Measurements from ENCODE around the gene ETNK1. TPM values are rescaled to one million over a fixed set of nuclear protein-coding genes. Genes with fewer than 3 reads are reported as not detected.

ETNK1 gene
- total RNA-seq, 4 donors from 2014 or later = 15.3 to 33.3 (median 28.5) TPM

DNA sequence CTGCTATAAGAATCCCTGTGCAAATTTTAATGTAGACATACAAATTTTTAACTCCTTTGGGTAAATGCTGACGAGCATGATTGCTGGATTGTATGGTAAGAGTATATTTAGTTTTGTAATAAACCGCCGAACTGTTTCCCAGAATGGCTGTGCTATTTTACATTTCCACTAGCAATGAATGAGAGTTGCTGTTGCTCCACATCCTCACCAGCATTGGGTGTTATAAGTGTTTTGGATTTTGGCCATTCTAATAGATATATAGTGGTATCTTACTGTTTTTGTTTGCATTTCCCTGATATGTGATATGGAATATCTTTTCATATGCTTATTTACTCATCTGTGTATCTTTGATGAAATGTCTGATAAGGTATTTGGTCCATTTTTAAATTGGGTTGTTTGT is 23.7 kb downstream of the ETNK1 start:
- TF ChIP-seq POLR2A (IDR thresholded peaks at IDR 0.05) (no peak), POLR2AphosphoS5 (IDR thresholded peaks at IDR 0.05) (no peak), EP300 (IDR thresholded peaks at IDR 0.05) (no peak)
- TF ChIP-seq, protein P1, sequence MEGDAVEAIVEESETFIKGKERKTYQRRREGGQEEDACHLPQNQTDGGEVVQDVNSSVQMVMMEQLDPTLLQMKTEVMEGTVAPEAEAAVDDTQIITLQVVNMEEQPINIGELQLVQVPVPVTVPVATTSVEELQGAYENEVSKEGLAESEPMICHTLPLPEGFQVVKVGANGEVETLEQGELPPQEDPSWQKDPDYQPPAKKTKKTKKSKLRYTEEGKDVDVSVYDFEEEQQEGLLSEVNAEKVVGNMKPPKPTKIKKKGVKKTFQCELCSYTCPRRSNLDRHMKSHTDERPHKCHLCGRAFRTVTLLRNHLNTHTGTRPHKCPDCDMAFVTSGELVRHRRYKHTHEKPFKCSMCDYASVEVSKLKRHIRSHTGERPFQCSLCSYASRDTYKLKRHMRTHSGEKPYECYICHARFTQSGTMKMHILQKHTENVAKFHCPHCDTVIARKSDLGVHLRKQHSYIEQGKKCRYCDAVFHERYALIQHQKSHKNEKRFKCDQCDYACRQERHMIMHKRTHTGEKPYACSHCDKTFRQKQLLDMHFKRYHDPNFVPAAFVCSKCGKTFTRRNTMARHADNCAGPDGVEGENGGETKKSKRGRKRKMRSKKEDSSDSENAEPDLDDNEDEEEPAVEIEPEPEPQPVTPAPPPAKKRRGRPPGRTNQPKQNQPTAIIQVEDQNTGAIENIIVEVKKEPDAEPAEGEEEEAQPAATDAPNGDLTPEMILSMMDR (IDR thresholded peaks at IDR 0.05) = no peak
- ATAC-seq = no peak
- H3K4me3 ChIP-seq = no peak overlapping the region
- WGBS, 2 donors (ENCODE audit: low coverage in 1 of 2) = 100% methylated on average over 3 of the region's 3 CpGs
- no peak overlapping the region for H3K27ac ChIP-seq
- H3K9me3 ChIP-seq = no peaks in the 10 kb centered on the region
- no peaks in the 10 kb centered on the region for H3K27me3 ChIP-seq
- peaks cover 0 to 5% of the 10 kb centered on the region in 2 donors for H3K36me3 ChIP-seq
- H3K4me1 ChIP-seq = no peaks in the 10 kb centered on the region

DNA sequence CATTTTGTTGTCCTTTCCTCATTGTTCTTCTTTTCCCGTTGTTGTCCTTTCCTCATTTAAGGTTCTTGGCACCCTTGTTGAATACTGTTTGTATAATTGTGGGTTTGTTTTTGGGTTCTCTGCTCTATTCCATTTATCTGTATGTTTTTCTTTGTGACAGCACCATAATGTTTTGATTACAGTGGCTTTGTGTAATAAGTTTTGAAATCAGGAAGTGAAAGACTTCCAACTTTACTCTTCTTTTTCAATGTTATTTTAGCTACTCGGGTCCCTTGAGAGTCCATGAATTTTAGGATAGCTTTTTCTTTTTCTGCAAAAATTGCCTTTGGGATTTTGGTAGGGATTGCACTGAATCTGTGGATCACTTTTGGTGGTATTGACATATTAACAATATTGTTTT is 28.1 kb downstream of the ETNK1 start:
- Histone ChIP-seq H3K4me1 (peaks cover 0 to 8% (median 0%) of the 10 kb centered on the region in 3 donors), H3K36me3 (peaks cover 0 to 4% of the 10 kb centered on the region in 2 donors), H3K27me3 (no peaks in the 10 kb centered on the region), H3K27ac (no peak overlapping the region), H3K4me3 (no peak overlapping the region), H3K9me3 (no peaks in the 10 kb centered on the region)
- ATAC-seq = no peak
- no peak for TF ChIP-seq EP300 (IDR thresholded peaks at IDR 0.05)
- TF ChIP-seq POLR2A (IDR thresholded peaks at IDR 0.05) = no peak
- TF ChIP-seq, protein P1 (IDR thresholded peaks at IDR 0.05) = no peak
- TF ChIP-seq POLR2AphosphoS5 (IDR thresholded peaks at IDR 0.05) = no peak
- 45 to 50% methylated on average over 1 to 2 of the region's 2 CpGs for WGBS, 2 donors (ENCODE audit: low coverage in 1 of 2)

DNA sequence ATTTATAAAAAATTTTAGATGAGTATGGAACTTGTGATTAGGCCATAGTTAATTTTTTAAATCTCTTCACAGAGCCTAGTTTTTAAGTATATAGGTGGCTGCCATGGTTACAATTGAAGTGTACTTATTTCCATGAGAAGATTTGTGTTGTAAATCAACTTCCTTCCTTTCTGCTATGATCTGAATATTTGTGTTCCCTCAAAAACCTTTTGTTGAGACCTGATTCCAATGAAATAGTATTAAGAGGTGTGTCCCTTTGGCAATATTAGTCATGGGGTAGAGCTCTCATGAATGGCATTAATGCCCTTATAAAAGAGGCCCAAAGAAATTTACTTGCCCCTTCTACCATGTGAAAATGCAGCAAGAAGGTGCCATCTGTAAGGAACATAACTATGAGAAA is 28.8 kb downstream of the ETNK1 start:
- H3K27ac ChIP-seq = no peak overlapping the region
- H3K36me3 ChIP-seq = peaks cover 0 to 4% of the 10 kb centered on the region in 2 donors
- H3K4me1 ChIP-seq = peaks cover 0 to 8% (median 0%) of the 10 kb centered on the region in 3 donors
- H3K27me3 ChIP-seq = no peaks in the 10 kb centered on the region
- H3K9me3 ChIP-seq = no peaks in the 10 kb centered on the region
- no peak overlapping the region for H3K4me3 ChIP-seq
- TF ChIP-seq EP300 (IDR thresholded peaks at IDR 0.05) = no peak
- TF ChIP-seq, protein P1 (IDR thresholded peaks at IDR 0.05) = no peak
- no peak for TF ChIP-seq POLR2AphosphoS5 (IDR thresholded peaks at IDR 0.05)
- TF ChIP-seq POLR2A (IDR thresholded peaks at IDR 0.05) = no peak
- ATAC-seq = no peak

DNA sequence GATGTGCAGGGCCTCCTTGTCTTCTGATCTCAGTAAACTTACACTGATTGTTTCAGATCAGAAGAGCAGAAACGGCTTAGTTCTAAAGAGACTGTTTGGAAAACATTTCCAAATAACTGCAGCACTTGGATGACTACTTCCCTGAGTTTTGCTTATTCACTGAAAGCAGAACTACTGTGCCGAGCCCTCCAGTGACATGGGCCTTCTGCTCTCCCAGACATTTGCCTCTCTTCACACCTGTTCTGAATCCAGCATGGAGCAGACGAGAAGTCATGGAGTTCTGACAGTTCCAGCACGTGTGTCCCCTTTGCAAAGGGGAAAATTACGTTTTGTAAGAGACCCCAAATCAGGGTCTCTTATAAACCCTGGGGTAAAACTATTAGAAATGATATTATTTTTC is 31.4 kb downstream of the ETNK1 start:
- no peak for TF ChIP-seq EP300 (IDR thresholded peaks at IDR 0.05)
- TF ChIP-seq, protein P1 (IDR thresholded peaks at IDR 0.05) = no peak
- no peak for TF ChIP-seq POLR2AphosphoS5 (IDR thresholded peaks at IDR 0.05)
- no peak for TF ChIP-seq POLR2A (IDR thresholded peaks at IDR 0.05)
- Histone ChIP-seq H3K4me3 (no peak overlapping the region), H3K27me3 (no peaks in the 10 kb centered on the region), H3K36me3 (peaks cover 0 to 17% of the 10 kb centered on the region in 2 donors), H3K4me1 (peaks cover 0 to 8% (median 0%) of the 10 kb centered on the region in 3 donors), H3K27ac (no peak overlapping the region), H3K9me3 (no peaks in the 10 kb centered on the region)
- WGBS, 2 donors (ENCODE audit: low coverage in 1 of 2) = 54 to 64% methylated on average over 3 to 5 of the region's 5 CpGs
- no peak for ATAC-seq

DNA sequence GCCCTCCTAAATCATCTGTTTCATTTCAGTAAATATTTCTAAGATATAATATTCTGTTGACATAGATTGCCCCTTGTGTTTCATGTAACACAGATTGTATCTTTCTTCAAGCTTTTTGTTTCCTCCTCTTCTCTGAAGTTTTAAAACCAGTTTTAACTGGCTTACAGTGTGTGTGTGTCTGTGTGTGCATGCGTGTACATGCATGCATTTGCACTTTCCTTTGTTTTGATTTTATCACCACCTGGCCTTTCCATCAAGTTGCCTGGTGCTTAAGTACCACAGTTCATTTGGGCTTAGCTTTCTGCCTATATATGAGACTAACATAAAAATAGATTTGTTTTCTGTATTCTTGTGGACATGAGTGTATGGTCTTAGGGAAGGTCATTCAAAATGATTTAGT is 31.9 kb downstream of the ETNK1 start:
- WGBS, 2 donors (ENCODE audit: low coverage in 1 of 2) = 88 to 92% methylated on average over 1 of the region's 1 CpG
- no peak for ATAC-seq
- Histone ChIP-seq H3K27ac (no peak overlapping the region), H3K9me3 (no peaks in the 10 kb centered on the region), H3K4me1 (peaks cover 0 to 8% (median 0%) of the 10 kb centered on the region in 3 donors), H3K27me3 (no peaks in the 10 kb centered on the region), H3K36me3 (peaks cover 0 to 17% of the 10 kb centered on the region in 2 donors), H3K4me3 (no peak overlapping the region)
- TF ChIP-seq POLR2A (IDR thresholded peaks at IDR 0.05) = no peak
- TF ChIP-seq EP300 (IDR thresholded peaks at IDR 0.05) = no peak
- TF ChIP-seq, protein P1 (IDR thresholded peaks at IDR 0.05) = no peak
- TF ChIP-seq POLR2AphosphoS5 (IDR thresholded peaks at IDR 0.05) = no peak

Data from gastroesophageal sphincter (tissue), 4 donors.